Activated CD8-positive, alpha-beta memory T cell treated with anti-CD3 and anti-CD28 coated beads for 24 hours (primary cell): Measurements from ENCODE around the gene OR2S2.

Source experiments
- DNase-seq: peaks from one replicate; pipeline ENCODE4 v3.0.0-alpha.2; 2020

The OR2S2 gene

DNA sequence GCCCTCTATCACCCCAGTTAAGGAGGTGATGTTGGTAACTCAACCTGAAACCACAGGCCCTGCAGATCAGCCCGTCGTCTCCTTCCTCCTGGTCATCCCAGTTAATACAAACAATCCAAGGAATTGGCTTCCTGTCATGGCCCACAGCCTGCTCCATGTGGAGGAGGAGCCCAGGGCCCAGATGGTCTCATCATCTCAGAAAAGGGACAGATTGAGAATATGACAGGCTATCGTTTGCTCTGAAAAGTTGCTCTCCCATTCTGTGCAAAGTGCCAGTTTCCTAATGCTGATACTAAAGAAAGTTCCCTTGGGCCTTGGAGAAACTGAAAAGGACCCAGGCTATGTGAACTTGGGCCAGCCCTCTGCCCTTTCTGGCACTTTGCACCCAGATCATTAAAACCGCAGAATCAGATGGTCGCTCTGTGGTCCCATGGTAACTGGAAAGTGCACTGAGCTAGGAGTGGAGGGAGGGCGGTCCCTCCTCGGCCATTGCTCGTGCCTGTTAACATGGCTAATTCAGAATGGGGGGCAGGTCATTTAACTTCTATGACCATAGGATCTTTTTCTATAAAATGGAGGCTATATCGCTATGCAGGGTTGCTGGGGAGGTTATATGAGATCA is 49.3 kb downstream of the OR2S2 start:
- DNase-seq, result no peak

- DNase-seq, result no peak
Observed at GRCh38 chr9:35907711-35908503, 50.0 kb downstream of the OR2S2 start.
